Neural cell (in vitro differentiated cells): ENCODE measurements around the gene NFIB.

Experiments
- CTCF ChIP-seq: fragments of 450-650 bp; IDR thresholded peaks from 2 replicates; pipeline ENCODE4 v1.5.1; 2014; ENCODE audit warnings: antibody characterized with exemption, mild to moderate bottlenecking, moderate library complexity; ENCODE audit not compliant: poor library complexity, severe bottlenecking
- EP300 ChIP-seq: fragments of 450-650 bp; conservative IDR thresholded peaks from 2 replicates; pipeline ENCODE4 v1.6.1; 2014; ENCODE audit warnings: antibody characterized with exemption, mild to moderate bottlenecking, moderate library complexity; ENCODE audit not compliant: poor library complexity, severe bottlenecking
- EZH2 ChIP-seq: fragments of 200-600, 300-800 bp; shearing (Covaris generic), sonication (generic); IDR thresholded peaks from 2 replicates; pipeline ENCODE4 v1.6.1; 2014; ENCODE audit warnings: antibody characterized with exemption, low read length, borderline replicate concordance, mild to moderate bottlenecking; ENCODE audit not compliant: insufficient read depth, poor library complexity, severe bottlenecking
- MXI1 ChIP-seq: fragments of 450-650 bp; conservative IDR thresholded peaks from 2 replicates; pipeline ENCODE4 v1.6.1; 2014; ENCODE audit warnings: antibody characterized with exemption, mild to moderate bottlenecking; ENCODE audit not compliant: poor library complexity, severe bottlenecking
- POLR2AphosphoS5 ChIP-seq: IDR thresholded peaks from 2 replicates; pipeline ENCODE4 v1.6.1; 2012
- RAD21 ChIP-seq: fragments of 450-650 bp; conservative IDR thresholded peaks from 2 replicates; pipeline ENCODE4 v1.6.1; 2014; ENCODE audit warnings: antibody characterized with exemption, mild to moderate bottlenecking, moderate library complexity
- SMC3 ChIP-seq: fragments of 450-650 bp; conservative IDR thresholded peaks from 2 replicates; pipeline ENCODE4 v1.6.1; 2014; ENCODE audit warnings: antibody characterized with exemption, mild to moderate bottlenecking, moderate library complexity; ENCODE audit not compliant: poor library complexity
- TAF1 ChIP-seq: IDR thresholded peaks from 2 replicates; pipeline ENCODE4 v1.6.1; 2012; ENCODE audit warnings: low read depth
- TF ChIP-seq, protein P1 (sequence below): IDR thresholded peaks from 2 replicates; pipeline ENCODE4 v1.6.1; 2012; ENCODE audit warnings: borderline replicate concordance

DNA sequence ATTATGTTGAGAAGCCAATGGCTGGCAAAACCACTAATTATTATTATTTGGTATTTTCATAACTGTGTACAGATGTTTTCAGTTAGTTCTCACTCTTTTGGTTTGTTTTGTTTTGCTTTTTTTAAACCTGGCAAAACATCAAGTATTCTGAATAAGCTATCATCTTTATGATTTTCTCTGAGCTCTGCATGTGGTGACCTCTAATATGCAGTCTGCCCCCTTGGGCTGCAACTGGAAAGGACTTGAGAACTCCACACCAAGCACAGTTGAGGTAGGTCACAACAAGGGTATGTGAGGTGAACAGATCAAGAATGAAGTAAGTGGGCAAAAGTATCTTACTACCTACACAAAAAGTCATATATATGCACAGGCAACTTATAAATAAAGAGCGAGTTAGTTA, 202.2 kb downstream of the NFIB start:
- TF ChIP-seq CTCF (no peak), POLR2AphosphoS5 (no peak), RAD21 (no peak), EZH2 (no peak), EP300 (no peak), TAF1 (no peak), MXI1 (no peak), SMC3 (no peak)
- TF ChIP-seq, protein P1, sequence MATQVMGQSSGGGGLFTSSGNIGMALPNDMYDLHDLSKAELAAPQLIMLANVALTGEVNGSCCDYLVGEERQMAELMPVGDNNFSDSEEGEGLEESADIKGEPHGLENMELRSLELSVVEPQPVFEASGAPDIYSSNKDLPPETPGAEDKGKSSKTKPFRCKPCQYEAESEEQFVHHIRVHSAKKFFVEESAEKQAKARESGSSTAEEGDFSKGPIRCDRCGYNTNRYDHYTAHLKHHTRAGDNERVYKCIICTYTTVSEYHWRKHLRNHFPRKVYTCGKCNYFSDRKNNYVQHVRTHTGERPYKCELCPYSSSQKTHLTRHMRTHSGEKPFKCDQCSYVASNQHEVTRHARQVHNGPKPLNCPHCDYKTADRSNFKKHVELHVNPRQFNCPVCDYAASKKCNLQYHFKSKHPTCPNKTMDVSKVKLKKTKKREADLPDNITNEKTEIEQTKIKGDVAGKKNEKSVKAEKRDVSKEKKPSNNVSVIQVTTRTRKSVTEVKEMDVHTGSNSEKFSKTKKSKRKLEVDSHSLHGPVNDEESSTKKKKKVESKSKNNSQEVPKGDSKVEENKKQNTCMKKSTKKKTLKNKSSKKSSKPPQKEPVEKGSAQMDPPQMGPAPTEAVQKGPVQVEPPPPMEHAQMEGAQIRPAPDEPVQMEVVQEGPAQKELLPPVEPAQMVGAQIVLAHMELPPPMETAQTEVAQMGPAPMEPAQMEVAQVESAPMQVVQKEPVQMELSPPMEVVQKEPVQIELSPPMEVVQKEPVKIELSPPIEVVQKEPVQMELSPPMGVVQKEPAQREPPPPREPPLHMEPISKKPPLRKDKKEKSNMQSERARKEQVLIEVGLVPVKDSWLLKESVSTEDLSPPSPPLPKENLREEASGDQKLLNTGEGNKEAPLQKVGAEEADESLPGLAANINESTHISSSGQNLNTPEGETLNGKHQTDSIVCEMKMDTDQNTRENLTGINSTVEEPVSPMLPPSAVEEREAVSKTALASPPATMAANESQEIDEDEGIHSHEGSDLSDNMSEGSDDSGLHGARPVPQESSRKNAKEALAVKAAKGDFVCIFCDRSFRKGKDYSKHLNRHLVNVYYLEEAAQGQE = no peak
